Aorta (tissue), 5 donors: ENCODE data around the gene MTHFD1. TPM values are rescaled to one million over a fixed set of nuclear protein-coding genes. Genes with fewer than 3 reads are reported as not detected.

Experiments used
- ATAC-seq: fragments of 200-7000 bp; cut with Tn5 transposase; one replicate; pipeline ENCODE4 v1.9.1; 2022; ENCODE audit warnings: moderate library complexity; ENCODE audit not compliant: low FRiP score
- DNase-seq, 2 donors: peaks; one replicate each; pipeline ENCODE4 v3.0.0-alpha.2; 2020
- H3K27ac ChIP-seq, 2 donors: one replicate each; pipeline ENCODE4 v1.5.1; 2013; ENCODE audit warnings: low read length in 2 of 2, mild to moderate bottlenecking in 2 of 2, moderate library complexity in 2 of 2, control low read depth in 1 of 2, inconsistent platforms in 1 of 2, low read depth in 1 of 2
- H3K27me3 ChIP-seq, 2 donors: one replicate each; pipeline ENCODE4 v1.6.1; 2013; ENCODE audit warnings: control low read depth in 1 of 2, low read length in 1 of 2, mild to moderate bottlenecking in 1 of 2, moderate library complexity in 1 of 2; ENCODE audit not compliant: insufficient read depth in 2 of 2, control insufficient read depth in 1 of 2
- H3K36me3 ChIP-seq, 2 donors: one replicate each; pipeline ENCODE4 v1.6.1; 2013; ENCODE audit warnings: control low read depth in 1 of 2, low read length in 1 of 2, mild to moderate bottlenecking in 1 of 2; ENCODE audit not compliant: insufficient read depth in 2 of 2, control insufficient read depth in 1 of 2
- H3K4me1 ChIP-seq, 2 donors: one replicate each; pipeline ENCODE4 v1.6.1; 2013; ENCODE audit warnings: low read length in 2 of 2, control low read depth in 1 of 2, mild to moderate bottlenecking in 1 of 2, moderate library complexity in 1 of 2; ENCODE audit not compliant: insufficient read depth in 2 of 2, control insufficient read depth in 1 of 2
- H3K4me3 ChIP-seq, 2 donors: one replicate each; pipeline ENCODE4 v1.5.1; 2013; ENCODE audit warnings: low read length in 2 of 2, control low read depth in 1 of 2, mild to moderate bottlenecking in 1 of 2
- H3K9me3 ChIP-seq: one replicate; pipeline ENCODE4 v1.6.1; 2013; ENCODE audit warnings: mild to moderate bottlenecking, low read length; ENCODE audit not compliant: control insufficient read depth
- WGBS, 2 donors: extraction: QIAGEN DNeasy Blood & Tissue Kit; methylation state at CpG; one replicate each; pipeline ENCODE4 v1.1.7; 2013; 5-methylcytosine and 5-hydroxymethylcytosine counted together
- intact Hi-C, 2 donors: fragments of 100-400 bp; cut with DNase I; formaldehyde crosslinking; loops; one replicate each; pipeline versions ENCODE4 v1.14.2 to v1.15.0; 2022
- polyA plus RNA-seq, 2 donors: library from polyadenylated mRNA; stranded (reverse); fragments of 200-250 nt; gene quantifications; one replicate each; pipeline ENCODE4 v1.2.3, GENCODE V29; 2013
- total RNA-seq, 2 donors: library from RNA; stranded (reverse); fragmentation: NEBNext Ultra II Directional; extraction: Animal tissue kit (Norgen Biotek cat#: 25700); gene quantifications; one replicate each; pipeline ENCODE4 v1.2.1, GENCODE V29; 2021
- donor health status: healthy with polysubstance abuse.
- donor health status: Bipolar disorder and iron deficiency.
- donor health status: DM: no; HTN: no; CAD: no.
- donor health status: DM: no; HTN: no; CAD: no.
- donor health status: DM: yes; HTN: yes; CAD: no.

Gene MTHFD1
- total and polyA plus RNA-seq, 4 donors = 12.0 to 44.6 (median 34.1) TPM

- WGBS, 2 donors = 43 to 50% methylated on average over 1 of the region's 1 CpG
- Histone ChIP-seq H3K4me3 (no peak overlapping the region), H3K4me1 (peaks cover 2 to 4% of the 10 kb centered on the region in 2 donors), H3K27ac (no peak overlapping the region), H3K36me3 (no peaks in the 10 kb centered on the region), H3K9me3 (no peaks in the 10 kb centered on the region), H3K27me3 (no peaks in the 10 kb centered on the region)
- no peak for DNase-seq
- no peak for ATAC-seq
- intact Hi-C loops = loop anchor here (5.0 kb wide), 2 partner anchors 34 to 129 kb away; partner anchors contain the start of gene HSPA2 (in 1 of the 2)
These were observed 120.1 kb downstream of the MTHFD1 start for GRCh38 chr14:64508215-64508776.

GRCh38 chr14:64509036-64509435 is 120.9 kb downstream of the MTHFD1 start:
- Histone ChIP-seq H3K4me1 (peaks cover 2 to 4% of the 10 kb centered on the region in 2 donors), H3K27ac (no peak overlapping the region), H3K4me3 (no peak overlapping the region), H3K36me3 (no peaks in the 10 kb centered on the region), H3K9me3 (no peaks in the 10 kb centered on the region), H3K27me3 (no peaks in the 10 kb centered on the region)
- no peak for DNase-seq
- WGBS, 2 donors = 88 to 91% methylated on average over 8 of the region's 8 CpGs
- ATAC-seq = no peak
- intact Hi-C loops = loop anchor here (5.0 kb wide), 2 partner anchors 33 to 128 kb away; partner anchors contain the start of gene HSPA2 (in 1 of the 2)

Other genes starting within 250 kb of the MTHFD1 start
- under 1 TPM; 0.10 to 0.27 TPM for gene ESR2, start 94.0 kb upstream of the MTHFD1 start, total RNA-seq
- gene ESR2, start 94.0 kb upstream of the MTHFD1 start, polyA plus RNA-seq = not detected
- gene AKAP5, start 77.1 kb downstream of the MTHFD1 start, total RNA-seq = 1 to 10 TPM; 2.8 to 2.9 TPM
- gene AKAP5, start 77.1 kb downstream of the MTHFD1 start, polyA plus RNA-seq = 1 to 10 TPM; 1.1 to 1.4 TPM
- gene ZBTB25, start 115.5 kb downstream of the MTHFD1 start, total RNA-seq = 10 to 100 TPM; 17.2 to 25.4 TPM
- gene ZBTB25, start 115.5 kb downstream of the MTHFD1 start, polyA plus RNA-seq = 1 to 10 TPM in 1 of 2 donors, under 1 TPM in 1; 0.38 to 7.2 TPM
- gene ZBTB1, start 116.4 kb downstream of the MTHFD1 start, total RNA-seq = 10 to 100 TPM; 33.8 to 63.8 TPM
- gene ZBTB1, start 116.4 kb downstream of the MTHFD1 start, polyA plus RNA-seq = 10 to 100 TPM; 14.0 to 20.9 TPM
- 10 to 100 TPM; 28.9 to 41.4 TPM for gene HSPA2, start 152.4 kb downstream of the MTHFD1 start, total RNA-seq
- 10 to 100 TPM in 1 of 2 donors, 1 to 10 TPM in 1; 6.6 to 17.0 TPM for gene HSPA2, start 152.4 kb downstream of the MTHFD1 start, polyA plus RNA-seq
- 1 to 10 TPM in 1 of 2 donors, under 1 TPM in 1; 0.42 to 1.0 TPM for gene PPP1R36, start 161.6 kb downstream of the MTHFD1 start, total RNA-seq
- 1 to 10 TPM; 1.4 to 1.9 TPM for gene PPP1R36, start 161.6 kb downstream of the MTHFD1 start, polyA plus RNA-seq